ENCODE data around the gene GLCE.
"Not testable (repeated sequence)": the region's sequence is repeated elsewhere in the genome, so short reads cannot be mapped to it uniquely, and the experiment has no call there.

GLCE gene

DNA sequence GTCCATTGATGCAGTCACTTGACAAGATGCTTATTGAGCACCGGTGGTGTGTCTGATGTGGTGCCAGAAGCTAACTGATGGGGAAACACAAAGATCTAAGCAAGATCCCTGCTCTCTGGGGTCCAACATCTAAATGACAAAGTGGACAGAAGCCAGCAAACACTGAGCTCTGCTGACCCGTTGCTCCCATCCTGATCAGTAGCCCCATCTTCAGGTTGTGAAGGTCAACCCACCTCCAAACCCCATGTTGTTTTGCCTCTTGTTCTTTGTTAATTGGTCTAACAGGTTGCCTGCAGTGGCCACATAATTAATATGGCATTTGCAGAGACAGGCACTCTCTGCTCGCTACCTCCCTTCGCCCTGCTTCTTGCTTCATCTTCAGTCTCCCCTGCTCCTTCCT lies 21.5 kb upstream of the GLCE start:
- DNase-seq, result no peak

DNA sequence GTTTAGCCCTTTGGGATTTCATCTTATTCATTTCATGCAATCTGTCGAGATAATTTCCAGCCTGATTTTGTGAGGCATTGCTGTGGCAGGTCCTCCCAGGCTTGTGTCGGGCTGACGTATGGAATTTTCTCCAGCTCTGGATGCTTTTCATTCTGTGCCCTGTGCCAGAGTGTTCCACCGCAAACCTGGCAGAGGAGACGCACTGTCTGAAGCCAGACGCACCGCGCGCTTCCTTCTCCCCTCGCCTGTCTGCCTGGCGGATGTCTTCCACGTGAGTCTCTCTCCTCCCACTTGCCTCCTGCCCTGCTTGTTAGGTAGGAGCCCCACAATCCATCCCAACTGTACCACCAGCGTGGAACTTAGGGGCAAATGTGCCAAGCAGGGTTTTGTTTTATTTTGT lies 20.1 kb upstream of the GLCE start:
- DNase-seq, result no peak

DNA sequence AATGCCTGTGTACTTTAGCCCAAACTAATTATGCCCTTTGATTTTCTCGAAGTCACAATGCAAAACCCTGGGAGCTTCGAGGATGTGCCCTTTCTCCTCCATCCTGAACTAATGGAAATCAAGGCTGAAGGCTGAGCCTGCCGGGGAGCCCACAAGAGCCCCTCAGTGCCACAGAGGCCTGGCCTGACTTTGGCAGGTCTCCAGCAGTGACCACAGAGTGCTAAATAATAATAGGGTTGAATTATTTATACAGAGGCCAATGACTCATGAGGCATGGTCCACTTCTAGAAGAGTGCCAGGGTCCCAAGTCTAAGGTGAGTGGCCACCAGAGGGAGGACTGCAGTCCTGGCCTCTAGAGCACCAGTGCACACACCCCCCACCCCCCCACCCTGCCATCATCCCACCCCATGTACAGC lies 19.1 kb upstream of the GLCE start:
- no peak for DNase-seq

DNA sequence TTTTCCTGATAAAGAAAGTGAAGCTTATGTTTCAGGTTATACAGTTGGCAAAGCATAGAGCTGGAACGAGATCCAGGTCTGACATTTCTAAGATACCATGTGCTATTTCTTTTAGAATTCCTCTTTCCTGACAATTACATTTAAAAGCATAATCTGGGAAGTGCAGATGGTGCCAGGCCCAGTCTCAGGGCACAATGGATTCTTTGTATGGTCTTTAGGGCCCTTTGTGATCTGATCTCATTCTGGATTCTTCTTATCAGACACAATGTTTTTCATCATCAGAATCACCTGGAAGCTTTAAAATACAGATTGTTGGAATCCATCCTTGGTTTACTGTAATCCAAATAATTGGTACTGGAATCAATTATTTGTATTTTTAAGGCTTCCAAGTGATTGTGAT lies 18.6 kb upstream of the GLCE start:
- no peak for DNase-seq

DNA sequence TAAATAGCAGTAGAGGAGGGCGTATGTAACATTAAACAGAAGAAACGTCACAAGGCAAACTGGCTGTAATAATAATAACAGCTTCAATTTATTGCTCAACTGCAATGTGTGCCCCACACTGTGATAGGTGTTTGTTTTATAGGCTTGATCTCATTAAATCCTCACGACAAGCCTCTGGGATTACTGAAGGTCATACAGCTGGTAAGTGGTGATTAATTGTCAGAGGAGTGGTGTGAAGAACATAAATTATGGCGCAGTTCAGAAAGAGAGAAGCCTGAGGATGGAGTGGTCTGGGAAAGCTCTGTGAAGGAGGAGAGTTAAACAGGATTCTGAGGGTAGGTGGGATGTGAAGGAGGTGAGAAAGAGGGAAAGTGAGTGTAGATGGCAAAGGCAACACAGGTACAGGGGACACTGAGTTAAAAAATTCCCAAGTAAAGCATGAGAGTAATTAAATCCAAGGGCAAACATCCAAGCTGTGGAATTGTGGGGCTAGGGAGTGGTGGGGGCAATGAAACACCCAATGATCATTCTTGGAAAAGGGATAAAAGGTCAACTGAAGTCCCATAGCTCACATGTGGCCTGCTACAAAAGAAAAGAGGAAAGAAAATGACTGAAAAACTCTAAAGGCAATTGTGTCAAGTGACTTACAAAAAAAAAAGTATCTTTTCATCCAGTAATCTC lies 16.5 kb upstream of the GLCE start:
- DNase-seq, result no peak

DNA sequence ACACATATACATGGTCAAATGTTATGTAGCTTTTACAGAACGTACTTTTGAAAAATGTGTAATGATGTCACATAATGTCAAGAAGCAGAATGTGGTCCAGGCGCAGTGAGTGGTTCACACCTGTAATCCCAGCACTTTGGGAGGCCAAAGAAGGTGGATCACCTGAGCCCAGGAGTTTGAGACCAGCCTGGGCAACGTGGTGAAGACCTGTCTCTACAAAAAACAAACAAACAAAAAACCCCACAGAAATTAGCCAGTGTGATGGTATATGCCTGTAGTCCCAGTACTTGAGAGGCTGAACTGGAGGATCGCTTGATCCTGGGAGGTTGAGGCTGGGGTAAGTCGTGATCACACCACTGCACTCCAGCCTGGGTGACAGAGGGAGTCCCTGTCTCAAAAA lies 15.9 kb upstream of the GLCE start:
- DNase-seq, result no peak

DNA sequence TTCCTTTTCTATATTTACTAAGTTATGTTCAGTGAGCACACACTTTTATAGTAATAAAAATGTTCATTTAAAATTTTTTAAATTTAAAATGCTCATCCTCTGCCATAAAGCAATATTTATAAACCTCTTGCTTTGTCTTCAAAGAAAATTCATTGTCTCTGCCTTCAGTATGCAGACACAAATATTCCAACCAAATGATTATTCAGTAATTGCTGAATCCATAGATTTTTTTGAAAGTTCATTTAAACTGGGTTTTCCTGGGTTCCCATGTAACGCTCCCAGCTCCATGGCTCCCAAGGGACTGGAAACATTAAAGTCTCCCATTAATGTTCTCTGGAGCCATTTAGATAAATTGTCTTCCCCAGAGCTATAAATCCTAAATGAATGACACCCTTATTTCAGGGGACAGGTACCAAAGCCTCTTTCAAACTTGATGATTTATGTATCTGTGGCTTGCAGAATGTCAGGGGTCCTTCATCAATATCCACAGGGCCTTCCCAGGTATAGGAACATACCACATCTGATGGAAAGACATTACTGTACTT lies 15.2 kb upstream of the GLCE start:
- DNase-seq, result no peak

DNA sequence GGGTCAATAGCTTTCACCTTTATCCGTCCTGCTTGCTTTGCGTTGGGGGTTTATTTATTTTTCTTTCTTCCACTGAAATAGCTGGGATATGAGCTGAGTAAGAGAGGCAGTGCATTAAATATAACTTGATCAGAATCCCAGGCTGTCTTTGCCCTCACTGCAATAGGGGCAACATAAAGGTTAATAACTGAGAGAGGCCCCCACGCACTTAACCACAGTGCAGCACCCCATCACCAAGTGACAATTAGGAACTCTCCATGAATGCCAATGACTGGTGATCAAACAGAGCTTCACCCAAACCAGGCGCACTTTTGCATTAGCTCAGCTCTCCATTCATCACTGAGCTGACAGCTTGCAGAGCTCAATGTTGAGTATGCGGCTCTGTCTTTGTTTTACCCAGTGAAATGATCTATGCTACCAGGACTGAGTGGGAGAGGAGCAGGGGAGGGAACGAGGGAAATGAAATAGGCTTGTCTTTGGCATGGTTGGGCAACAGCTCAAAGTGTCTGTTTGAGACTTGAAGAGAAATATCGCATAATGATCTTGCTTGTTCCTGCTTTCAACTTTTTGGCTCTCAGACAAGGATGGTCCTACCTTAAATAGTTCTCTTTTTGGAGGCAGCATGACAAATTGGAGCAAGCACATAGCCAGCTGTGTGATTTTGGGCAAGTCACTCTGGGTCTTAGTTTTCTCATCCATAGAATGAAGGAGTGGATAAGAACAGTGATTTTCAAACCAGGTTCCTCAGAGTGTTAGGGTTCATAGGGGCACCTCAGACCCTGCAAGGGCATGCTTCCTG lies 14.5 kb upstream of the GLCE start:
- no peak for DNase-seq

DNA sequence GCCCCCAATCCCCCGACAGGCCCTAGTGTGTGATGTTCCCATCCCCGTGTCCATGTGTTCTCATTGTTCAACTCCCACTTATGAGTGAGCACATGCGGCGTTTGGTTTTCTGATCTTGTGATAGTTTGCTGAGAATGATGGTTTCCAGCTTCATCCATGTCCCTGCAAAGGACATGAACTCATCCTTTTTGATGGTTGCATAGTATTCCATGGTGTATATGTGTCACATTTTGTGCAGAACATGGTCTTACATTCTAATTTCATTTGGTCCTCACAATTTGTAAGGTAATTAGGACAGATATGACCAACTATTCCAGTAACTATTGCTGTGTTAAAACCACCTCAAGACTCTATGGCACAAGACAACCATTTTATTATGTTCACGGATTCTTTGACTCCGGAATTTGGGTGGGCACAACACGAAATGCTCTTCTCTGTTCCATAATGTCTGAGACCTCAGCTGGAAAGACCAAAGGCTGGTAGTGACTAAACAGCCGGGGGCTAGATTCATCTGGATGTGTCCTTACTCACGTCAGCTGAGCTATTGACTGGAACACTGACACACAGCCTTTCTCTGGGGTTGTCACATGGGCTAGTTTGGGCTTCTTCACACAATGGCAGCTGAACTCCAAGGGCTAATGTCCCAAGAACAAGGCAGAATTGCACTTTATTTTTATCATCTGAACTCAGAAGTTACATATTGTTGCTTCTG lies 13.6 kb upstream of the GLCE start:
- no peak for DNase-seq

DNA sequence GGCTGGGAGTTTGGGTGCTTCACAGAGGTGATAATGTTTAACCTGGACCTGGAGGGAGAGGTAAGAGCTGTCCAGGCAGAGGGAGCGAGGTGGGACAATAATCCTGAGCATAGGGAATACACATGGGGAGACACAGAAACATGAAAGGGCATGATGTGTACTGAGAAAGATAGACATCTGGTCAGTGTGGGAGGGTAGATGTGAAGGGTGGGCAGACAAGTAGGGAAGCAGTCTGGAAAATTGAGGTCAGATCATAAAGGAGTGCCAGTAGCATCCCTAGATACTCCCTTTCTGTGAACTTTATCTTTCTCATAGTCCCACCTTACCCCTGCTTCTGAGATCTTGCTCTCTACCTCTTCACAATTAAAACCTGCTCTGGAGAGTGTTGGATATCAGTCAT lies 12.0 kb upstream of the GLCE start:
- no peak for DNase-seq

DNA sequence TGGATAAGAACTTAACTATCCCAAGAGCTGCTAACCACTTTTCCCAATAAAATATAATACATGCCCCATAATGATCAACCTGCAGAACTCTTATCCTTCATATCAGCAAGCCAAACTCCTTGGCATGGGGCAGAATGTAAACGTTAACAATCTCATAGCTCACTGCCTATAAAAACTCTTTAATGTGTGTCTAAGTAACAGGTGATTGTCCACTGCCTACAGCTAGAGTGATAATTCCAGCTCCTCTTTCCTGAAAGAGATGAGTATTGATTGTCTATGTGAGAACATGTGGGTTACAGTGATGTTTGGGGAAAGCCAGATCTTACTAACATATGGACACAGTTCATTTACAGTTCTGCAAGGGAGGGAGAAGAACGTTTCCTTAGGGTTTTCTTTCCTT lies 11.3 kb upstream of the GLCE start:
- DNase-seq, result no peak

DNA sequence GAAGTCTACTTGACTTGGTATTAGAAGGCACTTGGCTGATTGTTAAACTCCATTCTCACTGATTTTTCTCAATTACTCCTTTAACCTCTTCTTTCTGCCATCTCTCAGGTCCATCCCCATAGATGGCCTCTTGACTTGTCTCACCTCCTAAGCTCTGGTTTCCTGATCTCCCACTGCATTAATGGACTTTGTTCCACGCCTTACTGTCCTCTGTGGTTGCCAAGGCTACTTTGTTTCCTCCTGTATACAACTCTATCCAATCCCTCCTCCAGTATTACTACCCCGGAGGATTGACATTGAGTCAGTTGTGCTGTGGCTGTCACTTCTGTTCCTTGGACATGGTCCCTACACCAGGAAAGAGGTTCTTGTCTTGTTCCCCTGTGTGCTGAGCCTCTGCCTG lies 10.6 kb upstream of the GLCE start:
- DNase-seq, result no peak

DNA sequence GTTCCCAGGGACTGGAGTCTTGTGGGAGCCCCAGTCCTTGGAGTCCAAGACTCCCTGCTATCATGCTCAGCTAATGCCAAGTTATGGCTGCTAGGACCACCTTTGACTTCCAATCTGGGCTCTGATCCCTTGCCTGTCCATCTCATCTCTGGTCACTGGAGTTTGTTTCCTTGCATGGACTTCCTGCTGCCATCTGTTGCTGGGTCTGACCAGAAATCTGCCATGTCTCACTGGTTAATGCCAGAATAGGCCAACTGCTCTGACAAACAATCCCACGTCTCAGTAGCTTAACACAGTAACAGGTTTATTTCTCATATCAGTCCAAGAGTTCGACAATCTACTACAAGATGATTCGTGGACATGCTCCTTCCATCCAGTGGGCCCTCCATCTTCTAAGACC lies 10.1 kb upstream of the GLCE start:
- DNase-seq, result no peak

DNA sequence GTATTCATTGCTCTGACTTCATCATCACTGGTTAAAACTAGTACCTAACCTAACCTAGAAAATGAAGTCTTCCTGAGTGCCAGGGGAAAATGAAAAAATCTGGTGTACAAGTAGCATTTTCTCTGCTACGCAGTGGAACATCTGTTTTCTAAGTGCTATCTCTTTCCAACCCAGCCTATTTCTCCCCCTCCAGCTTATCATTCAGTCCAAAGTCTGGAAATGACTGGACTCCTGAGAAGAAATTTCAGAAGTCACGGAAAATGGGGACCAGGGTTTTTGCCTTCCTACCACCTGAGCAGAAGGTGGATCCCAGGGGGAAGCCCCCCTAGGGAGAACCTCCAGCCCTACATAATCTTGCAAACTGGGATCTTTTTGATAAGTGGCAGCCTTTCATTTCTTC lies 9.6 kb upstream of the GLCE start:
- no peak for DNase-seq

DNA sequence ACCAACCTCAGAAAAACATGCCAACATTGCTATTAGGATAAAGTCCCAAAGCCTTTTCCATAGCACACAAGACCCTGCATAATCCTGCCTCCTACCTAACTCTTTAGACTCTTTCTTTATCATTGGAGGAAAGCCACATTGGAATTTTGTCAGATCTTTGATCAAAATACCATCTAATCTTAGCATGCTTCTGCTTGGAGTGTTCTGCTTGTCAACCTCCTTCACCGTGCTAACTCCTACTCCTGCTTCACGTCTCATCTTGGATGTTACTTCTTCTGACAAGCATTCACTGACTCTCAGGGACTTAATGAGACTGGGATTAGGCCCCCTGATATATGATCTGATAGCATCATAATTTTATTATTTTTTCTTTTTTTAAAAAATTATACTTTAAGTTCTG lies 7.4 kb upstream of the GLCE start:
- DNase-seq, result no peak

DNA sequence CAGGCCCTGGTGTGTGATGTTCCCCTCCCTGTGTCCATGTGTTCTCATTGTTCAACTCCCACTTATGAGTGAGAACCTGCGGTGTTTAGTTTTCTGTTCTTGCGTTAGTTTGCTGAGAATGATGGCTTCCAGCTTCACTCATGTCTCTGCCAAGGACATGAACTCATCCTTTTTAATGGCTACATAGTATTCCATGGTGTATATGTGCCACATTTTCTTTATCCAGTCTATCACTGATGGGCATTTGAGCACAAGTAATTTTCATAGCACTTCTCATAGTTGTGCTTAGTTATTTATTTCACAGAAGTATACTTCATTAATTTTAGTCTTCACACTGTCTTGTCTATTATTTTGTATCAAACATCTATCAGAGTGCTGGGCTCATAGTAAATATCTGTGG lies 6.8 kb upstream of the GLCE start:
- not testable (repeated sequence) for DNase-seq

DNA sequence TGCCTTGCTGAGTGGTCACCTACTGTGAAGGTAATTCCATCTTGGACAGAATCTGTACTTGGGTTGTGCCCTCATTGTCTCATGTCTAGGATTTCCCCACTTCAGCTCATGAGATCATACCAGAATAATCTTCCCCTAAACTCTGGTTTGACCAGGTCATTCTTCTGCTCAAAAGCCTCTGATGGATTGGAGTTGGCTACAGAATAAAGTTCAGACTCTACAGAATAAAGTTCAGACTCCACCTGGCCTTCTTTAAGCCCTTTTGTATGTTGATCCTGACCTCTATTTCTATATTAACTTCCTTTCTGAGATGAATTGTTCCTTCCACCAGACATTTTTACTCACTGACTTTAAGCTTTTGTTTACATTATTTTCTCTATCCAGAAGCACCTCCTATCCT lies 6.4 kb upstream of the GLCE start:
- no peak for DNase-seq

DNA sequence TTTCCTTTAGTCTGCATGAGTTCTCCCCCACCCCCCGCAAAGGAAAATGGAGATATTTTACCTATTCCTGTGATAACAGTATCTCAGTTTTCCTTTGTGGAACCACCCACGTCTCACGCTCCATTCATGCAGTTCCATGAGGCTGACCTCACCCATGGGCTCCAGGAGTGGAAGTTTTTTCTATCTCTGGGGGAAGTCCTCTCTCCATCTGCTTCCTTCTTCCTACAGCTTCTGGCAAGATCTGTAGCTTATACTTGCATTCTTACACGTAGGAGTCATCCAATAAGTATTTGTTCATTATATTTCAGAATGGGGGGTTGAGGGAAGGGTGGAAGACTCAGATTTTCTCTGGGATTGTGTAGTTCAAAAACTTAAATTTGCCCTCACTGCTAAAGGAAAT lies 5.8 kb upstream of the GLCE start:
- DNase-seq, result no peak

DNA sequence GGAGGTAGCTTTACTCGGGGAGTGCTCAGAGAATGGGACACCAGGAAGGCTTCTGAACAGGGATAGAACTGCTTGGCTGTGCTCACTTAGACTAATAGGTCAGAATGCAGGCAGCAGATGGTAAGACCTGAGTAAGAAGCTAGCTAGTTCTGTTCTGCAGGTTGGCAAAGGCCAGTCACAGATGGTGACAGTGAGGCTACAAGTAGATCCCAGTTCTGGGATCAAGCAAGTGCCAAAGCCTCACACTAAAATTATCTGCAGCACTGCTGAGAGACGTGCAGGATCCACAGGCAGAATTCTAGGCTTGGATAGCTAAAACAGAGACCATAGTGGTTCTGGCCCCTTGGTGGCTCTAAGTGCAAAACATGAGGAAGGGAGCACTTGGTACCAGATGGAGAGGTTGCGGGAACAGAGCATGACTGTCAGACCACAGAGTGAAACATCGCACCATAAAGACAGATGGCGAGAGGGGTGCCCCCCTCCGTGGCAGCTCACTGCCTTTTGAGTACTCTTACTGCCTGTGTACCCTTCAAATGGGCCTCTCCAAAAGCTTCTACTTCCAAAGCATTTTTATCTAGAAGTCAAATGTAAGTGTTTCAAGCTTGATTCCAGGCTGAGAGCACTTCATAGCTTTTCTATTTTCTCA lies 3.6 kb upstream of the GLCE start:
- no peak for DNase-seq

DNA sequence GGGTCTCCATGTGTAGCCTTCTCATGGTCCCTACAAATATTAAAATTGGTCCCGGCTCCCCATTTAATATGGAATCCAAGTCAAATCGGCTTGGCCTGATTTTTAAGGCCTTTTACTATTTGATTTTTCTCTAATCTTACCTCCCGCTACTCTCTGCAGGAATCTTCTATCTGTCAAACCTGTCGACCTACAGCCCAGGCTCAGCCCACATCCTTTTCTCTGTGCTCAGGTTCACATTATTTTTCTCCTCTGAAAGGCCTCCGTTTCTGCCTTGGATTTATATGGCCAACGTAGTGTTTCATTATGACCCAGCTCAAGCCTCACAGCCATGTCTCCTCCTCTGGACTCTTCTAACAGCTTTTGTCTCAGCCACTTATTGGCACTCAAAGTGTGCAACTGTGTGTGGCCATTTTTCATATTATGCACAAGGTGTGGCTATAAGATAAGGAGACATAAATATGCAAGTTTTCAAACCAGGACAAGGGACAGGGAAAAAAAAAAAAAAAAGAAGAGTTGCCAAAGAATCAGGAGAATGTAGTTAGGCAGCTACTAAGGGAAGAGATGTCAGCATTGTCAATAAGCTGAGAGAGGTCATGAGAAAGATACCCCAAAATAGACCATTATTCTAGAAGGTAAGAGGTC lies 2.1 kb upstream of the GLCE start:
- no peak for DNase-seq

DNA sequence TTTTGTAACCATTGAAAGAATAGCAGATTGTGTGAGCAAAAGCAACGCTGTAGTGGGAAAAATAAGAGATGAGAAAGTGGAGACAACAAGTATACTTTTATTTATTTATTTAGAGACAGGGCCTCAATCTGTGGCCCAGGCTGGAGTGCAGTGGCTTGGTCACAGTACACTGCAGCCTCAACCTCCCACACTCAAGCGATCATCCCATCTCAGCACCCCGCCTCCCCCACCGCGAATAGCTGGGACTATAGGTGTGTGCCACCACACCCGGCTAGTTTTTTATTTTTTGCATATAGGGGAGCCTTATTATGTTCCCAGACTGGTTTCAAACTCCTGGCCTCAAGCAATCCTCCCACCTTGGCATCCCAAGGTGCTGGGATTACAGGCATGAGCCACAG lies 1.6 kb upstream of the GLCE start:
- no peak for DNase-seq

DNA sequence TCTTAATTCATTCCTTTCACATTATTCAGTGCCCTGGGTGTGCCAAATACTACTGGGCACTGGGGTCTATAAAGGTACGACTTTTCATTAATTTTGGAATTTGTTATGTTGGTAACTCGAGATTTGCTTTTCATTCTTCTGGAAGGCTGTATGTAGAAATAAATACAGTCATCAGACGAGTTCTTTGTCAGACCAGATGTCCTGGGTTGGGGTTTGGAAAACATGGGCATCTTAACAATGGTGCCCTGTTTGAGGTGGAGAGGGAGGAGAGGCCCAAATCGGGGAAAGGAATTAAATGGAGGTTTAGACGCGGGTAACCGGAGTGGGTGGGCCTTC lies 662 bp upstream of the GLCE start:
- DNase-seq, result no peak

All from CD4-positive, alpha-beta T cell treated with Interleukin-12 subunit alpha and Interleukin-12 subunit beta, for 1 hour (primary cell).